GM21528 (cell line): ENCODE data around the gene MDP1.

Experiments used
- ATAC-seq: cut with Tn5 transposase; IDR thresholded peaks from one replicate; pipeline ENCODE4 v1.9.1; 2021; ENCODE audit warnings: mild to moderate bottlenecking, moderate library complexity; ENCODE audit not compliant: unreplicated experiment, low FRiP score

Gene MDP1

DNA sequence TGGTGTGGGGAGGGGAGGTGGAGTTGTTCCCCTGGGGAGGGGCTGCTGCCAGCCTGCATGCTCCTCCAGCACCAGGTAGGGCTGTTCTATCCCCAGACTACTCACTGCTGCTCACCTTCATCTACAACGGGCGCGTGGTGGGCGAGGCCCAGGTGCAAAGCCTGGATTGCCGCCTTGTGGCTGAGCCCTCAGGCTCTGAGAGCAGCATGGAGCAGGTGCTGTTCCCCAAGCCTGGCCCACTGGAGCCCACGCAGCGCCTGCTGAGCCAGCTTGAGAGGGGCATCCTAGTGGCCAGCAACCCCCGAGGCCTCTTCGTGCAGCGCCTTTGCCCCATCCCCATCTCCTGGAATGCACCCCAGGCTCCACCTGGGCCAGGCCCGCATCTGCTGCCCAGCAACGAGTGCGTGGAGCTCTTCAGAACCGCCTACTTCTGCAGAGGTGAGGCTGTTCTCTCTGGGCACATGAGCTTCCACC lies 51.3 kb downstream of the MDP1 start:
- no peak for ATAC-seq
